Measurements from ENCODE around the gene ITPR2. TPM values are rescaled to one million over a fixed set of nuclear protein-coding genes. Genes with fewer than 3 reads are reported as not detected.
A peak's percentile ranks its signal among the peaks of the same experiment; 100 is the strongest.
"Not testable (repeated sequence)": the region's sequence is repeated elsewhere in the genome, so short reads cannot be mapped to it uniquely, and the experiment has no call there.

The ITPR2 gene
- total RNA-seq, 2 experiments from 2014 or later: 33.5 to 34.6 TPM

- ChIA-PET POLR2A (interaction anchor here (0.6 to 1.4 kb wide), 2 partner anchors 13 to 66 kb away, joined by 3 read pairs; no protein-coding TSS in a partner anchor), CTCF (interaction anchor here (0.9 to 1.6 kb wide), 4 partner anchors 14 to 66 kb away, joined by 3 to 4 read pairs (median 4); no protein-coding TSS in a partner anchor)
- DNase-seq: no peak
- Mint-ChIP-seq H3K9me3 (ENCODE audit: insufficient read depth) (peaks cover 6% of the 10 kb centered on the region), H3K4me1 (ENCODE audit: low read depth) (peaks cover 19% of the 10 kb centered on the region), H3K27me3 (ENCODE audit: low read depth) (no peaks in the 10 kb centered on the region), H3K27ac (no peak overlapping the region), H3K36me3 (ENCODE audit: low read depth) (peaks cover 17% of the 10 kb centered on the region), H3K4me3 (no peak overlapping the region)
- no peak for ATAC-seq
Observed at GRCh38 chr12:26767865-26768264, 65.1 kb downstream of the ITPR2 start.

- ChIA-PET POLR2A (interaction anchor here (1.1 kb wide), 1 partner anchor 15 kb away, joined by 3 read pairs; no protein-coding TSS in a partner anchor), CTCF (interaction anchor here (0.7 to 1.6 kb wide), 5 partner anchors 14 to 67 kb away, joined by 3 to 4 read pairs (median 4); no protein-coding TSS in a partner anchor)
- no peak overlapping the region for H3K4me3 Mint-ChIP-seq
- peaks cover 8% of the 10 kb centered on the region for H3K9me3 Mint-ChIP-seq (ENCODE audit: insufficient read depth)
- no peak for ATAC-seq
- peaks cover 19% of the 10 kb centered on the region for H3K4me1 Mint-ChIP-seq (ENCODE audit: low read depth)
- DNase-seq: no peak
- H3K27ac Mint-ChIP-seq: no peak overlapping the region
- H3K27me3 Mint-ChIP-seq (ENCODE audit: low read depth): no peaks in the 10 kb centered on the region
- peaks cover 19% of the 10 kb centered on the region for H3K36me3 Mint-ChIP-seq (ENCODE audit: low read depth)
Observed at GRCh38 chr12:26767116-26767515, 65.9 kb downstream of the ITPR2 start.

GRCh38 chr12:26762186-26762585 lies 70.8 kb downstream of the ITPR2 start:
- H3K4me3 Mint-ChIP-seq: no peak overlapping the region
- POLR2A ChIA-PET: no interaction called here
- CTCF ChIA-PET: no interaction called here
- H3K27ac Mint-ChIP-seq: no peak overlapping the region
- H3K4me1 Mint-ChIP-seq (ENCODE audit: low read depth): peaks cover 3% of the 10 kb centered on the region
- H3K9me3 Mint-ChIP-seq (ENCODE audit: insufficient read depth): peaks cover 37% of the 10 kb centered on the region
- DNase-seq (no peak), ATAC-seq (no peak)
- H3K27me3 Mint-ChIP-seq (ENCODE audit: low read depth): no peaks in the 10 kb centered on the region
- H3K36me3 Mint-ChIP-seq (ENCODE audit: low read depth): peaks cover 37% of the 10 kb centered on the region

GRCh38 chr12:26761775-26762174 lies 71.2 kb downstream of the ITPR2 start:
- no peak for DNase-seq
- Mint-ChIP-seq H3K4me3 (no peak overlapping the region), H3K27me3 (ENCODE audit: low read depth) (no peaks in the 10 kb centered on the region), H3K27ac (no peak overlapping the region), H3K9me3 (ENCODE audit: insufficient read depth) (peaks cover 37% of the 10 kb centered on the region), H3K4me1 (ENCODE audit: low read depth) (no peaks in the 10 kb centered on the region), H3K36me3 (ENCODE audit: low read depth) (peaks cover 34% of the 10 kb centered on the region)
- POLR2A ChIA-PET: no interaction called here
- ATAC-seq: no peak
- CTCF ChIA-PET: no interaction called here

GRCh38 chr12:26760657-26761293 lies 72.2 kb downstream of the ITPR2 start:
- H3K36me3 Mint-ChIP-seq (ENCODE audit: low read depth): peaks cover 37% of the 10 kb centered on the region
- CTCF ChIA-PET: no interaction called here
- H3K4me3 Mint-ChIP-seq: no peak overlapping the region

GRCh38 chr12:26755362-26755761 lies 77.6 kb downstream of the ITPR2 start:
- POLR2A ChIA-PET; DNase-seq; H3K4me3 Mint-ChIP-seq; ATAC-seq; H3K27me3 Mint-ChIP-seq (ENCODE audit: low read depth); H3K27ac Mint-ChIP-seq: not testable (repeated sequence)
- peaks cover 49% of the 10 kb centered on the region for H3K9me3 Mint-ChIP-seq (ENCODE audit: insufficient read depth)
- peaks cover 11% of the 10 kb centered on the region for H3K4me1 Mint-ChIP-seq (ENCODE audit: low read depth)
- CTCF ChIA-PET: interaction anchor here (1.1 kb wide), 1 partner anchor 16 kb away, joined by 3 read pairs; no protein-coding TSS in a partner anchor
- peaks cover 37% of the 10 kb centered on the region for H3K36me3 Mint-ChIP-seq (ENCODE audit: low read depth)

More at GRCh38 chr12:26760657-26761293, 72.2 kb downstream of the ITPR2 start:
- no peaks in the 10 kb centered on the region for H3K27me3 Mint-ChIP-seq (ENCODE audit: low read depth)
- DNase-seq (no peak), ATAC-seq (no peak)
- no peak overlapping the region for H3K27ac Mint-ChIP-seq
- peaks cover 46% of the 10 kb centered on the region for H3K9me3 Mint-ChIP-seq (ENCODE audit: insufficient read depth)
- POLR2A ChIA-PET: no interaction called here
- H3K4me1 Mint-ChIP-seq (ENCODE audit: low read depth): no peaks in the 10 kb centered on the region

- H3K27ac Mint-ChIP-seq: no peak overlapping the region
Observed at GRCh38 chr12:26754148-26754547, 78.8 kb downstream of the ITPR2 start.

GRCh38 chr12:26751179-26751578 lies 81.8 kb downstream of the ITPR2 start:
- H3K36me3 Mint-ChIP-seq (ENCODE audit: low read depth): peaks cover 28% of the 10 kb centered on the region
- DNase-seq: no peak
- POLR2A ChIA-PET: no interaction called here
- CTCF ChIA-PET: no interaction called here
- H3K27me3 Mint-ChIP-seq (ENCODE audit: low read depth): no peaks in the 10 kb centered on the region
- H3K27ac Mint-ChIP-seq: no peak overlapping the region
- peaks cover 48% of the 10 kb centered on the region for H3K4me1 Mint-ChIP-seq (ENCODE audit: low read depth)
- peaks cover 31% of the 10 kb centered on the region for H3K9me3 Mint-ChIP-seq (ENCODE audit: insufficient read depth)
- ATAC-seq: no peak
- H3K4me3 Mint-ChIP-seq: no peak overlapping the region

More at GRCh38 chr12:26754148-26754547, 78.8 kb downstream of the ITPR2 start:
- Mint-ChIP-seq H3K36me3 (ENCODE audit: low read depth) (peaks cover 37% of the 10 kb centered on the region), H3K27me3 (ENCODE audit: low read depth) (no peaks in the 10 kb centered on the region), H3K4me3 (no peak overlapping the region), H3K4me1 (ENCODE audit: low read depth) (peaks cover 23% of the 10 kb centered on the region), H3K9me3 (ENCODE audit: insufficient read depth) (peaks cover 43% of the 10 kb centered on the region)
- no peak for ATAC-seq
- CTCF ChIA-PET: interaction anchor here (1.0 kb wide), 1 partner anchor 13 kb away, joined by 3 read pairs; no protein-coding TSS in a partner anchor
- POLR2A ChIA-PET: no interaction called here
- DNase-seq: no peak

- Mint-ChIP-seq H3K4me1 (ENCODE audit: low read depth) (peaks cover 51% of the 10 kb centered on the region), H3K4me3 (peak overlapping the region; percentile 16), H3K9me3 (ENCODE audit: insufficient read depth) (peaks cover 26% of the 10 kb centered on the region), H3K27me3 (ENCODE audit: low read depth) (no peaks in the 10 kb centered on the region), H3K36me3 (ENCODE audit: low read depth) (peaks cover 24% of the 10 kb centered on the region), H3K27ac (peak overlapping the region; percentile 13)
- ChIA-PET CTCF (no interaction called here), POLR2A (no interaction called here)
- ATAC-seq (no peak), DNase-seq (no peak)
Observed at GRCh38 chr12:26750531-26751175, 82.3 kb downstream of the ITPR2 start.

GRCh38 chr12:26749781-26750180 lies 83.2 kb downstream of the ITPR2 start:
- CTCF ChIA-PET: interaction anchor here (0.9 to 1.0 kb wide), 2 partner anchors 136 to 265 kb away, joined by 3 read pairs; no protein-coding TSS in a partner anchor
- DNase-seq (no peak), ATAC-seq (no peak)
- peak overlapping the region; percentile 53 for H3K27ac Mint-ChIP-seq
- H3K36me3 Mint-ChIP-seq (ENCODE audit: low read depth): peaks cover 19% of the 10 kb centered on the region
- H3K27me3 Mint-ChIP-seq (ENCODE audit: low read depth): no peaks in the 10 kb centered on the region
- H3K4me1 Mint-ChIP-seq (ENCODE audit: low read depth): peaks cover 51% of the 10 kb centered on the region
- H3K9me3 Mint-ChIP-seq (ENCODE audit: insufficient read depth): peaks cover 18% of the 10 kb centered on the region
- POLR2A ChIA-PET: interaction anchor here (0.6 kb wide), 1 partner anchor 228 kb away, joined by 3 read pairs; no protein-coding TSS in a partner anchor
- no peak overlapping the region for H3K4me3 Mint-ChIP-seq

GRCh38 chr12:26748741-26749431 lies 84.1 kb downstream of the ITPR2 start:
- Mint-ChIP-seq H3K27me3 (ENCODE audit: low read depth) (no peaks in the 10 kb centered on the region), H3K36me3 (ENCODE audit: low read depth) (peaks cover 16% of the 10 kb centered on the region), H3K9me3 (ENCODE audit: insufficient read depth) (peaks cover 10% of the 10 kb centered on the region), H3K4me1 (ENCODE audit: low read depth) (peaks cover 51% of the 10 kb centered on the region), H3K4me3 (peak overlapping the region; percentile 40), H3K27ac (peak overlapping the region; percentile 82)
- no peak for DNase-seq
- ChIA-PET POLR2A (interaction anchor here (1.5 kb wide), 1 partner anchor 84 kb away, joined by 5 read pairs; the partner anchor contains the start of gene ITPR2), CTCF (interaction anchor here (0.9 to 2.2 kb wide), 7 partner anchors 9 to 266 kb away, joined by 3 to 5 read pairs (median 3); partner anchors contain the start of gene ITPR2)
- peak; percentile 50 for ATAC-seq
